ENCODE results near the gene RAC3.

GRCh38 chr17:82083009-82083408, 51.5 kb downstream of the RAC3 start:
- no peak for TF ChIP-seq CTCF (IDR thresholded peaks at IDR 0.05; ENCODE audit: insufficient read depth, low read depth, low read length)
- TF ChIP-seq EZH2 (IDR thresholded peaks at IDR 0.05; ENCODE audit: insufficient read depth, low read length): no peak

Measured in astrocyte (in vitro differentiated cells and primary cell).